Kidney (tissue), 14 donors: ENCODE measurements around the gene CRYM. TPM values are rescaled to one million over a fixed set of nuclear protein-coding genes. Genes with fewer than 3 reads are reported as not detected.

Source experiments
- DNase-seq, 5 donors: peaks; one replicate each; pipeline ENCODE4 v3.0.0-alpha.2; 2013 to 2020
- FAIRE-seq: peaks from 2 replicates; lab custom pipeline; 2012; peaks lifted over from hg19 to GRCh38; lab: Jason Lieb, UNC
- H3K27ac ChIP-seq, 2 donors: one replicate each; pipeline ENCODE4 v1.7.0; 2013; ENCODE audit warnings: low read depth in 2 of 2, low read length in 2 of 2, inconsistent platforms in 1 of 2
- H3K27me3 ChIP-seq: one replicate; pipeline ENCODE4 v1.7.1; 2013; ENCODE audit warnings: low read length, inconsistent platforms; ENCODE audit not compliant: control insufficient read depth, insufficient read depth
- H3K36me3 ChIP-seq, 3 donors: one replicate each; pipeline versions ENCODE4 v1.7.0 to v1.7.1; 2013; ENCODE audit warnings: low read length in 3 of 3, control low read depth in 1 of 3, inconsistent platforms in 1 of 3; ENCODE audit not compliant: insufficient read depth in 3 of 3, control insufficient read depth in 2 of 3
- H3K4me1 ChIP-seq, 3 donors: one replicate each; pipeline versions ENCODE4 v1.7.0 to v1.7.1; 2013; ENCODE audit warnings: low read length in 3 of 3, inconsistent platforms in 1 of 3, low read depth in 1 of 3; ENCODE audit not compliant: control insufficient read depth in 2 of 3, insufficient read depth in 2 of 3
- H3K4me3 ChIP-seq, 3 donors: one replicate each; pipeline versions ENCODE4 v1.7.0 to v1.8.1; 2013; ENCODE audit warnings: low read length in 3 of 3, control low read depth in 1 of 3, inconsistent platforms in 1 of 3
- H3K9ac ChIP-seq, 3 donors: one replicate each; pipeline versions ENCODE4 v1.7.0 to v1.7.1; 2013; ENCODE audit warnings: low read length in 3 of 3, control low read depth in 1 of 3, inconsistent platforms in 1 of 3
- H3K9me3 ChIP-seq, 3 donors: one replicate each; pipeline versions ENCODE4 v1.7.0 to v1.7.1; 2013; ENCODE audit warnings: low read length in 3 of 3, control low read depth in 1 of 3, inconsistent platforms in 1 of 3; ENCODE audit not compliant: control insufficient read depth in 2 of 3, insufficient read depth in 1 of 3
- intact Hi-C: fragments of 100-400 bp; cut with DNase I; formaldehyde crosslinking; loops from one replicate; pipeline ENCODE4 v1.11.1; 2022
- polyA plus RNA-seq: library from polyadenylated mRNA; stranded (reverse); fragments of 350-450 nt; fragmentation: Illumina TruSeq; extraction: RNeasy Lipid Tissue Mini Kit (QIAGEN cat#74804); gene quantifications from one replicate; pipeline ENCODE4 v1.2.3, GENCODE V29; 2014; ENCODE audit warnings: low read depth, low replicate concordance; ENCODE audit not compliant: insufficient read depth
- total RNA-seq: library from RNA; stranded (reverse); fragmentation: NEBNext Ultra II Directional; extraction: Animal tissue kit (Norgen Biotek cat#: 25700); gene quantifications from one replicate; pipeline ENCODE4 v1.2.1, GENCODE V29; 2021
- TF ChIP-seq, protein P1 (sequence below): IDR thresholded peaks from 3 replicates; pipeline ENCODE4 v1.5.1; 2012; ENCODE audit warnings: mild to moderate bottlenecking, moderate library complexity, borderline replicate concordance; ENCODE audit not compliant: insufficient read depth; ENCODE audit errors: extremely low read depth
- donor health status: control.
- donor health status: control.
- donor health status: control.
- donor health status: control.
- donor health status: control.
- donor health status: DM: yes; HTN: yes; CAD: no.
- donor health status: Normal renal cell carcinoma (clear cell type).

Gene CRYM
- total and polyA plus RNA-seq, 2 donors from 2014 or later: 5.8 to 80.9 TPM

DNA sequence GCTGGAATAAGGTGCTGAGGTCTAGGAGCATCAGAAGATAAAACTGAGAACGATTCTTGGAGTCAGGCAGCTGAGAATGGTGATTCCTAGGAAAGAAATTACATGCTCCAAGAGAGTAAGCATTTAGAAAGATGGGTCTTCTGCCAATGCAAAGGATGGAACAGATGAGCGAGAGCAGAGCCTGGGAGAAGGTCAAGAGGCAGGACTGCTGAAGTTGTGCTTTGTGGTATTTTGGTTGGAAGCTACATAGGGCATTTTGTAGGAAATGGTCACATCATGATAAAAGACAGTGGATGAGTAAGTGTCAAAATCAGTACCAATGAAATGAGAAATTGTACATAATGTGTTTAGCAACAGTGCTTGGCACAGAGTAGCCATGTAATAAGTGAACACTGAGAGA lies 1.4 kb upstream of the CRYM start:
- Histone ChIP-seq H3K4me1 (peaks cover 0 to 4% (median 3%) of the 10 kb centered on the region in 3 donors), H3K27me3 (peaks cover 2% of the 10 kb centered on the region), H3K9ac (no peak overlapping the region), H3K9me3 (no peaks in the 10 kb centered on the region), H3K4me3 (no peak overlapping the region), H3K27ac (no peak overlapping the region), H3K36me3 (no peaks in the 10 kb centered on the region)
- TF ChIP-seq, protein P1, sequence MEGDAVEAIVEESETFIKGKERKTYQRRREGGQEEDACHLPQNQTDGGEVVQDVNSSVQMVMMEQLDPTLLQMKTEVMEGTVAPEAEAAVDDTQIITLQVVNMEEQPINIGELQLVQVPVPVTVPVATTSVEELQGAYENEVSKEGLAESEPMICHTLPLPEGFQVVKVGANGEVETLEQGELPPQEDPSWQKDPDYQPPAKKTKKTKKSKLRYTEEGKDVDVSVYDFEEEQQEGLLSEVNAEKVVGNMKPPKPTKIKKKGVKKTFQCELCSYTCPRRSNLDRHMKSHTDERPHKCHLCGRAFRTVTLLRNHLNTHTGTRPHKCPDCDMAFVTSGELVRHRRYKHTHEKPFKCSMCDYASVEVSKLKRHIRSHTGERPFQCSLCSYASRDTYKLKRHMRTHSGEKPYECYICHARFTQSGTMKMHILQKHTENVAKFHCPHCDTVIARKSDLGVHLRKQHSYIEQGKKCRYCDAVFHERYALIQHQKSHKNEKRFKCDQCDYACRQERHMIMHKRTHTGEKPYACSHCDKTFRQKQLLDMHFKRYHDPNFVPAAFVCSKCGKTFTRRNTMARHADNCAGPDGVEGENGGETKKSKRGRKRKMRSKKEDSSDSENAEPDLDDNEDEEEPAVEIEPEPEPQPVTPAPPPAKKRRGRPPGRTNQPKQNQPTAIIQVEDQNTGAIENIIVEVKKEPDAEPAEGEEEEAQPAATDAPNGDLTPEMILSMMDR: no peak
- FAIRE-seq (no peak), DNase-seq (no peak)
- intact Hi-C loops: no loop called here

GRCh38 chr16:21277045-21277926 lies 804 bp downstream of the CRYM start:
- Histone ChIP-seq H3K4me1 (peaks cover 0 to 4% (median 3%) of the 10 kb centered on the region in 3 donors), H3K9me3 (no peaks in the 10 kb centered on the region), H3K4me3 (peak overlapping the region; percentile 54 to 77 (median 75)), H3K9ac (peak overlapping the region in 2 of 3 donors; percentile 27 to 74), H3K27ac (no peak overlapping the region), H3K36me3 (no peaks in the 10 kb centered on the region), H3K27me3 (peaks cover 2% of the 10 kb centered on the region)
- TF ChIP-seq, protein P1: no peak
- DNase-seq: no peak
- FAIRE-seq: no peak
- intact Hi-C loops: no loop called here

DNA sequence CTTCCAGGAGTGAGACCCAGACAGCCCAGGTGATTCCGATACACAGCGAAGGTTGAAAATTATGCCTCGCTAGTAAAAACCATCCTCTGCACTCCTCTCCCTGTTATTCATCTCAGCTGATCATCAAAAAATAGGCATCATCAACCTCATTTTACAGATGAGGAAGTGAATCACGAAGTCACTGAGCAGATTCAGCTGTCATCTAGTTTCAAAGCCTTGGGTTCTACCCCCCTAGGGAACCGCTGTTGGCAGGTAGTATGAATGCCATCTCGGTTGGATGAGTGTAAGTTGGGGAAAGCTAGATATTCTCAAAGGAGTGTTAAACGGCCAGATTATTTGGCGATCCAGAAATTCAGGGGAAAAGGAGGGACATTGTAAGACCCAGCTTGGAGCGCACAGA lies 2.0 kb downstream of the CRYM start:
- intact Hi-C loops: no loop called here
- FAIRE-seq: no peak
- Histone ChIP-seq H3K36me3 (no peaks in the 10 kb centered on the region), H3K27me3 (peaks cover 2% of the 10 kb centered on the region), H3K9me3 (no peaks in the 10 kb centered on the region), H3K9ac (no peak overlapping the region), H3K4me1 (peaks cover 0 to 4% (median 3%) of the 10 kb centered on the region in 3 donors), H3K27ac (no peak overlapping the region), H3K4me3 (no peak overlapping the region)
- TF ChIP-seq, protein P1: no peak
- DNase-seq: no peak
